ENCODE results near the gene ZFP36L2.
"Not testable (repeated sequence)": the region's sequence is repeated elsewhere in the genome, so short reads cannot be mapped to it uniquely, and the experiment has no call there.

ZFP36L2 gene

GRCh38 chr2:43190311-43191052 lies 35.9 kb downstream of the ZFP36L2 start:
- no peak for DNase-seq

- DNase-seq = not testable (repeated sequence)
Measured at GRCh38 chr2:43189861-43190260, 36.5 kb downstream of the ZFP36L2 start.

- no peak for DNase-seq
Measured at GRCh38 chr2:43188561-43189386, 37.6 kb downstream of the ZFP36L2 start.

DNA sequence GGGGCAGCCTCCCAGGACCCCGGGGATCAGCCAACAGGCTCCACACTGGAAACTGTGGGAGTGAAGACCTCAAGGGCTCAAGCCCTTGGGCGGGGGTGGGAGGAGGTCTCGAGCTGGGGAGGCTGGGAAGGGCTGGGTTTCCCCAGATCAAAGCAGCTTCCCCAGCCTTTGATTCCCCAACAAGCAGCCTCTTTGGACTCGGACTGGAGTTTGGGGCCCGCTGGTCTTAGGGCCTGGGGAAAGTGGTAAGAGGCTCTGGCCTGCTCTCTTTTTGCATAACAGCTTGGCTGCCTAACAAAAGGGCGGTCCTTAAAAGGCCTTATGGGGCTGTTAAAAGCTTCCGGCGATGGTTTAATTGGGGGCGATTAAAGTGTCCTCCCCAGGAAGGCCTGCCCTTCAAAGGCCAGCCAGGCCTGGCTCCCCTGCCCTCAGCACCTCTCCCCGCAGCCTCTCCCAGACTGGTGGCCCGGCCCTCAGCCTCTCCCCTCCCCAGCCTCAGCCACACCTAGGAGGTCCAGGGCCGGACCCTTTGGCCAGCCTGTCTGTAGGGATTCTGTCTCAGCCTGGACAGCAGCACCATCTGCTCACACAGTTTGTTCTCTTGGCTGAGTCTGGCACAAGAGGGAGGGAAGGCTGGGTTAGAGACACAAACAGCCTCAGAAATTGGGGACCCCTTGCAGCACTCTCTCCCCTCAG lies 39.6 kb downstream of the ZFP36L2 start:
- no peak for DNase-seq

GRCh38 chr2:43186321-43186678 lies 40.1 kb downstream of the ZFP36L2 start:
- DNase-seq = no peak

DNA sequence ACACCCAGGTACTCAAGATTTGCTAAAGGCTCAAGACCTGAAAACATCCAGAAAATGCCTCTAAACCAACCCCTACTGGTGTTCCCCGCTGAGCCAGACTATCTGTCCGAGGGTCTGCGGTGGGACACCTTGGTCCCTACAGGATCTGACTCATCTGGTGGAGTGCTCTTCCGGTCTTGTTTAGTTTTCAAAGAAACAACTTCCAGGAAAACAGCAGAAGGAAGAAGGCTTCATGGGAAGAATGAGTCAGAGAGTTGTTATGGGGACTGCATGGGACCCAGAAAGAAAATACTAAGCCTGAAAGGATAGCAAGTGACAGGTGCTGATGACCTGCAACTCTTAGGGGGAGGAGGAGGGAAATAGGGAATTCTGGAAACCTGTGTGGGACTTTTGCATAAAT lies 41.3 kb downstream of the ZFP36L2 start:
- DNase-seq = no peak

- DNase-seq = no peak
Measured at GRCh38 chr2:43184339-43184895, 42.0 kb downstream of the ZFP36L2 start.

DNA sequence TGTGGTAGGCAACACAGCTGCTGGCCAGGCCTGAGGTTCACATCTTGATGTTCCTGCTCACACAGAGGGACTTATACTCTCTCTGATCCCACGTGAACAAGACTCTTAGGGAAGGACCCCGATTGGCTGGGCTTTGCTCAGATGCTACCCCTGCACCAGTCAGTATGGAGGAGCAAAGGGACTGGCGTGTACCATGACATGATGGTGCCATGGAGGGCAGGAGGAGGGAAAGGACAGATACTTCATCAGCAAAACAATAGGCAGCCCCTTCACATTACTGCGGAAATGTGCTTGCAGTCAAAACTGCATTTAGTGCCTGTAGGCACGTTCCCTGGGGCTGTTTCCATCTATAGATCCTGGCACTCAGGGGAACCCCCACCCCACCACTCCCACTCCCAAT lies 42.7 kb downstream of the ZFP36L2 start:
- DNase-seq = no peak

GRCh38 chr2:43180897-43181296 lies 45.5 kb downstream of the ZFP36L2 start:
- no peak for DNase-seq

- DNase-seq = no peak
Measured at GRCh38 chr2:43179942-43180341, 46.5 kb downstream of the ZFP36L2 start.

DNA sequence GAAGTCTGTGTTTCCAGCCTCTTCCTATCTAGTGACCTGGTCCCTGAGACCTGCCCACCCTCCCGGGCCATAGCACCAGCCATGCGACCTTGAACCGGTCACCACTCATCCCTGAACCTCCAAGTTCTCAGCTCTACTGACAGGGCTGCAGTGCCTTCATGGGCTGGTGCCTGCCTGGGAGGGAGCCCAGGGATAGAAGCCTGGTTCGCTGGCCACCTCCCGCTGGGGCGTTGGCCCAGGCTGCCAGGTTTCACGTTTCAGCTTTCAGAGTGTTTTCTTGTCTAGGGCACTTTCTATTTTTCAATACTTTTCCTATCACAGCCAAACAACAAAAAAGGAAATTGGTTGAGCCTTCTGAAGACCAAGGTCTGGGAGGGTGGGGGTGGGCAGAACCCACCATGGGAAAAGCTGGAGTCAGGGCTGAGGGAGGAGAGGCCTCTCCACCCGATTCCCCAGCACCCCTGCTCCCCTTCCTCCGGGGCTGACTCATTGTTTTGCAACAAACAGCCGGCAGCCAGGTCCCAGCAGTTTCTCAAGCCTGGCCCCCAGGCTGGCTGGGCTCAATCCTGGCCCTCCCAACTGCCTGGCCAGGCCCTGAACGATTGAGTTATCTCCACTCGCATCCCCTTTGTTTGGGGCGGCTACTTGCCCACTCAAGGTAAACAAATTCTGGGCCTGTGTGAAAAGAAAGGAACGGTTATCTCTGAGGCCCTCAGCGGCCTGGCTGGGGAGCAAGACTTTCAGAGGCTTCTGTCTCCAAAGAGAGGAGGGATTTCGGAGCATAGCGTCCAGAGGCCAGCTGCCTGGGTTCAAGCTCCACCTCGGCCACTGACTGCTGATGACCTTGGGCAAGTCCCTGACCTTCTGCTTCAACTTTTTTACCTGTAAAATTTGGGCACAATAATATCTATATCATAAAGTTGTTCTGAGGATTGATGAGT lies 47.5 kb downstream of the ZFP36L2 start:
- DNase-seq = peak in 7 of 58 donors; percentile 7 to 54 (median 13)

DNA sequence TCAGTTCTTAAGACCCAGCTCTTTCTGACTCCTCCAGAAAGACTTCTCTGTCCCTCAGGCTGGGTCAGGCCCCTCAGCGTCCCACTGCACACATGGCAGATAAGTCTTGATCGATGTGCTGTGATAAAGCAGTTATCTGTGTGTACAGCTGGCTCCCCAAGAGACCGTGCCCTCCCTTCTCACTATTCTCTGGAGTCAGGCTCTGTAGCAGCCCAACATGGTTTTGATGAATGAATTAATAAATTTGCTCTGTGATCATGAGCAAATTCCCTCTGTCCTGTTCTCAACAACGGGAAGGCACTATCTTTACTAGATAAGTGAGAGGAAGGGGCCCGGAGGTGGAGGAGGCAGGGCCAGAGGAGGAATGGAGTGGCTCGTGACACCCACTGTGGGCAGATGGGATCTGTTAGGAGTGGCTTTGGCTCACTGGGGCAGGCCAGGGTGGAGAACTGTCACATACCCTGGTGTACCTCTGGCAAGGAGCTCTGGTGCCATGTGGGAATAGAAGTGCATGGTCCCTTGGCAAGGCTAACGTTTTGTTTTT lies 48.3 kb downstream of the ZFP36L2 start:
- DNase-seq = no peak

- no peak for DNase-seq
Measured at GRCh38 chr2:43176449-43176848, 50.0 kb downstream of the ZFP36L2 start.

DNA sequence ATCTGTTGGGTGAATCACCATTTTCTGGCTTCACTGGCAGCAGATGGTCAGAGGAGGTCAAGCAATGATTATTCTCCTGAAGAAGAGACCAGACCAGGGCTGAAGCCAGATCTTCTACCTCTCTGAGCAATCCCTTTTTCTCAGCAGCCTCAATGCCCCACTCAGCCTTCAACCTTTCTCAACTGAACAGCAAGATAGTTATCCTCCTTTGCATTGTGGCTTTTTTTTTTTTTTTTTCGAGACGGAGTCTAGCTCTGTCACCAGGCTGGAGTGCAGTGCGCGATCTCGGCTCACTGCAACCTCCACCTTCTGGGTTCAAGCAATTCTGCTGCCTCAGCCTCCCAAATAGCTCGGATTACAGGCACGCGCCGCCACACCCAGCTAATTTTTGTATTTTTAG lies 50.5 kb downstream of the ZFP36L2 start:
- no peak for DNase-seq

- no peak for DNase-seq
Measured at GRCh38 chr2:43175020-43175441, 51.4 kb downstream of the ZFP36L2 start.

DNA sequence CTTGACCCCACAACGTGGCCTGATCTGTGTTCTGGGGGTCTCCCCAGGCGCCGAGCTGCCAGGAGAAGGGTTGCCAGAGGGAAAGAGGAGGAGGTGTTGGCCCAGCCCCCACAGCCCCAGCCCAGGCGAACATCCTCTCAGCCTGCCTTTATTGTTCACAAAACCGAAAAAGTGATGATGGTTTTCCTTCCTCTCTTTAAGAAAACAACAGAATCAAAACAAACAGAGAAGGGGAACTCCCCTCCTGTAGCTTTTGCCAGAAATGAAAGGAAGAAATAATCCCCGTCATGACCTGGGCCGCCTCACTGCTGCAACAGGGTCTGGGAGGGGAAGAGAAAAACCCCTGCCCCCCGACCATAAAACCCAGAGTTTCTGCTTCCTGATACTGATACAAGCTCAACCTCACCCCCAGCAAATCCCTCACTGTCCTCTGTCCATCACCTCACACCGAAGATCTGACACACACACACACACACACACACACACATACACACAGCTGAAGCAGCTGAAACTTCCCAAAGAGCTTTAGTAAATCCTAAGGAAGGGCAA lies 52.0 kb downstream of the ZFP36L2 start:
- DNase-seq = peak in 4 of 58 donors; percentile 5 to 20 (median 14)

Measured in anterior cingulate cortex (tissue), 58 donors.